HL-60 (cell line): ENCODE results near the gene DLL1.

Experiments used
- GABPA ChIP-seq: IDR thresholded peaks from 2 replicates; pipeline ENCODE4 v1.6.1; 2012; ENCODE audit warnings: low read depth
- POLR2AphosphoS5 ChIP-seq: IDR thresholded peaks from 2 replicates; pipeline ENCODE4 v1.6.1; 2012; ENCODE audit warnings: low read depth
- SPI1 ChIP-seq: IDR thresholded peaks from 2 replicates; pipeline ENCODE4 v1.6.1; 2012; ENCODE audit warnings: low read depth, mild to moderate bottlenecking, borderline replicate concordance
- TF ChIP-seq, protein P1 (sequence below): IDR thresholded peaks from one replicate; pipeline ENCODE4 v1.5.1; 2011; ENCODE audit warnings: low read length, control low read depth, inconsistent platforms; ENCODE audit not compliant: insufficient read depth
- TF ChIP-seq, protein P2 (sequence below): IDR thresholded peaks from 2 replicates; pipeline ENCODE4 v1.6.1; 2012; ENCODE audit warnings: low read depth; ENCODE audit not compliant: insufficient replicate concordance

DNA sequence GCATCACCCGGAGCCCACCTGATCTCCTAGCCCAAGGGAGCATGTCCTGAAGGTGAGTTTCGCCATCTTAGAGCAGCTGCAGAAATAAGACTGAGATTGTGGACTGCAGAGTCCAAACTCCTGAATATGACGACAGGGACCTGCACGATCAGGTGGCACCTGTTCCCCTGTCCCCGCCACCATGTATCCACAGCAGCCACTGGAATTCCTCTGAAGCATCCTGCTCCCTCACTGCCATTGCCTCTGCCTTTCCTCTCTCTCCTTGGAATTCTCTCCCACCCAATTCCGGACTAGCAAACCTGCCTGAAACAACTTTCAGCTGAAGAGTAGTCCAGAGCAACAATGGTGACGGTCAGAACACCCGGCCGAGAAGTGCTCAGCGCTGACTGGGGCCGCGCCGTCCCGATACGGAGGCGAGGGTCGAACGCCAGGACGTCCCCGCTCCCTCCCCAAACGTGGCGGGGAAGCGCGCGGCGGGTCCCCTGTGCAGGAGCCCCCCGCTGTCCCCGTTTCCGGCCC lies 15.0 kb upstream of the DLL1 start:
- TF ChIP-seq POLR2AphosphoS5 (no peak), SPI1 (no peak), GABPA (no peak)
- TF ChIP-seq, protein P1, sequence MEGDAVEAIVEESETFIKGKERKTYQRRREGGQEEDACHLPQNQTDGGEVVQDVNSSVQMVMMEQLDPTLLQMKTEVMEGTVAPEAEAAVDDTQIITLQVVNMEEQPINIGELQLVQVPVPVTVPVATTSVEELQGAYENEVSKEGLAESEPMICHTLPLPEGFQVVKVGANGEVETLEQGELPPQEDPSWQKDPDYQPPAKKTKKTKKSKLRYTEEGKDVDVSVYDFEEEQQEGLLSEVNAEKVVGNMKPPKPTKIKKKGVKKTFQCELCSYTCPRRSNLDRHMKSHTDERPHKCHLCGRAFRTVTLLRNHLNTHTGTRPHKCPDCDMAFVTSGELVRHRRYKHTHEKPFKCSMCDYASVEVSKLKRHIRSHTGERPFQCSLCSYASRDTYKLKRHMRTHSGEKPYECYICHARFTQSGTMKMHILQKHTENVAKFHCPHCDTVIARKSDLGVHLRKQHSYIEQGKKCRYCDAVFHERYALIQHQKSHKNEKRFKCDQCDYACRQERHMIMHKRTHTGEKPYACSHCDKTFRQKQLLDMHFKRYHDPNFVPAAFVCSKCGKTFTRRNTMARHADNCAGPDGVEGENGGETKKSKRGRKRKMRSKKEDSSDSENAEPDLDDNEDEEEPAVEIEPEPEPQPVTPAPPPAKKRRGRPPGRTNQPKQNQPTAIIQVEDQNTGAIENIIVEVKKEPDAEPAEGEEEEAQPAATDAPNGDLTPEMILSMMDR, result no peak
- TF ChIP-seq, protein P2, sequence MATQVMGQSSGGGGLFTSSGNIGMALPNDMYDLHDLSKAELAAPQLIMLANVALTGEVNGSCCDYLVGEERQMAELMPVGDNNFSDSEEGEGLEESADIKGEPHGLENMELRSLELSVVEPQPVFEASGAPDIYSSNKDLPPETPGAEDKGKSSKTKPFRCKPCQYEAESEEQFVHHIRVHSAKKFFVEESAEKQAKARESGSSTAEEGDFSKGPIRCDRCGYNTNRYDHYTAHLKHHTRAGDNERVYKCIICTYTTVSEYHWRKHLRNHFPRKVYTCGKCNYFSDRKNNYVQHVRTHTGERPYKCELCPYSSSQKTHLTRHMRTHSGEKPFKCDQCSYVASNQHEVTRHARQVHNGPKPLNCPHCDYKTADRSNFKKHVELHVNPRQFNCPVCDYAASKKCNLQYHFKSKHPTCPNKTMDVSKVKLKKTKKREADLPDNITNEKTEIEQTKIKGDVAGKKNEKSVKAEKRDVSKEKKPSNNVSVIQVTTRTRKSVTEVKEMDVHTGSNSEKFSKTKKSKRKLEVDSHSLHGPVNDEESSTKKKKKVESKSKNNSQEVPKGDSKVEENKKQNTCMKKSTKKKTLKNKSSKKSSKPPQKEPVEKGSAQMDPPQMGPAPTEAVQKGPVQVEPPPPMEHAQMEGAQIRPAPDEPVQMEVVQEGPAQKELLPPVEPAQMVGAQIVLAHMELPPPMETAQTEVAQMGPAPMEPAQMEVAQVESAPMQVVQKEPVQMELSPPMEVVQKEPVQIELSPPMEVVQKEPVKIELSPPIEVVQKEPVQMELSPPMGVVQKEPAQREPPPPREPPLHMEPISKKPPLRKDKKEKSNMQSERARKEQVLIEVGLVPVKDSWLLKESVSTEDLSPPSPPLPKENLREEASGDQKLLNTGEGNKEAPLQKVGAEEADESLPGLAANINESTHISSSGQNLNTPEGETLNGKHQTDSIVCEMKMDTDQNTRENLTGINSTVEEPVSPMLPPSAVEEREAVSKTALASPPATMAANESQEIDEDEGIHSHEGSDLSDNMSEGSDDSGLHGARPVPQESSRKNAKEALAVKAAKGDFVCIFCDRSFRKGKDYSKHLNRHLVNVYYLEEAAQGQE, result no peak
